ENCODE measurements around the gene NEURL1B.

NEURL1B gene

GRCh38 chr5:172624083-172624995, 16.7 kb upstream of the NEURL1B start:
- ATAC-seq (no peak), DNase-seq (no peak)
- peaks cover 5% of the 10 kb centered on the region for H3K4me1 Mint-ChIP-seq
- no peaks in the 10 kb centered on the region for H3K9me3 Mint-ChIP-seq
- peak overlapping the region in 1 of 2 donors; percentile 27 for H3K27ac Mint-ChIP-seq
- H3K4me3 Mint-ChIP-seq, result no peak overlapping the region
- H3K27me3 Mint-ChIP-seq, result no peaks in the 10 kb centered on the region

DNA sequence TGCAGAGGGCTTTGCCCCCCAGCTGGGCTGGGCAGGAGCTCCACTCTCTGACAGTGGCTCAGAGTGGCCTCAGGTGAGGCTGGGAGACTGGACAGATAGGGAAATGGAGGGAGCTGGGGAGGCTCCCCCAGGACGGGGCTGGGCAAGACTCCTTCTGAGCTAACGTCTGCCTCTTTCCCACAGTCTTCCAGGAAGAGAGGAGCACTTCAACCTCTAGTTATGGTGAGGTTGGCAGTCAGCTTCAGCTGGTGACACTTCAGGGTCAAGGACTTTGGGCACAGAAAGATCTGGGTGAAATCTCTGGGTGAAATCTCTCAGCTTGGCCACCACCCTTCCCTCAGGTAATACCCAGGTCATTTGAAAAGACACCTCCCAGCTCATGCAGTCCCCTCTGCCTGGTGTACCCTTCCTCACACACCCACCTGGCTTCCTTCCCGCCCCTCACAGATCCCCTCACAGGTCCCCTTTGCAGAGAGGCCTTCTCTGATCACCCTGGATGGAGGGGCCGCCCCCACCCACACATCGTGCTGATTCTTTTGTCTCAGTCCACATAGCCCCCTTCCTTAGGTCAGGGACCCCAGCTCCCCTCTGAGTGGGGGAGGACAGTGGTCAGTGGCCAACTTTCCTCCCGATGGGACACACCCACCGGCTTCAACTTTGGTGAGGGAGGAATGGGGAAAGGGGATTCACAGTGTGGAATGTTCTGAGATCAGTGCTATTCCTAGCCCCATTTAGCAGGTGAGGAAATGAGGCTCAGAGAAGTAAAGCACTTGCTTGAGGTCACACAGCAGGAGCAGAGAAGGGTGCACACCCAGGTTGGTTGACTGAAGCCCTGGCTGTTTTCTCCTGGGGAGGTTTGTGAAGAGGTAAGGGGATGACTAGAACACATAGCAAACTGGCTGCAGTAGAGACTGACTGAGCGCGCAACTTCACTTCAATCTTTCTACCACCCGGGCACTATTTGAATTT, 15.8 kb upstream of the NEURL1B start:
- ATAC-seq (no peak), DNase-seq (no peak)
- peaks cover 5% of the 10 kb centered on the region for H3K4me1 Mint-ChIP-seq
- H3K4me3 Mint-ChIP-seq, result no peak overlapping the region
- no peaks in the 10 kb centered on the region for H3K27me3 Mint-ChIP-seq
- H3K27ac Mint-ChIP-seq, result peak overlapping the region in 1 of 2 donors; percentile 43
- no peaks in the 10 kb centered on the region for H3K9me3 Mint-ChIP-seq

DNA sequence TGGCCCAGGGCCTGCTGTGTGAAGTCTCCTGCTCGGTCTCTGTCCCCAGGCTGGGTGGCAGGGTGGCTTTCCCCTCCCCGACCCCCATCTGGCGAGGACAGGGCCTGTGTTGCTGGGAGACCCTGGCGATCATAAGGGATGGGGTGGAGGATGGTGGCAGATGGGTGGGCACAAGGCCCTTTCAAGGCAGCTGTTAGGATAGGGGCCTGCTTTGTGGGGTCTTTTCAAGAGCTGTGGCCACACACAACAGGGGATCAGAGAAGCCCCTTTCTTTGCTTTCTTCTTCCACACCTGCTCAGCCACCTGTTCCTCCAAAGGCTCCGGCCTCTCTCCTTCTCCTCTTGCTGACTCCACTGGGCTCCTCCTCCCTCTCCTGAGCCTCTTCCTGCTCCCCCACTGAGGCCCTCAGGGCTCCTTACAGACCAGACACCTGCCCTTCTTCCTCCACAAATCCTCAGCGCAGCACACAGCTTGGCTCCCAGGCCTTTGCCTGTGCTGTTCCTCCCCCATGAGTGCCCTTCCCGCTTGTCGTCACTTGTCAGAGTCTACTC, 15.0 kb upstream of the NEURL1B start:
- ATAC-seq (no peak), DNase-seq (no peak)
- H3K27ac Mint-ChIP-seq, result peak overlapping the region in 1 of 2 donors; percentile 66
- H3K4me3 Mint-ChIP-seq, result no peak overlapping the region
- H3K4me1 Mint-ChIP-seq, result peaks cover 5% of the 10 kb centered on the region
- no peaks in the 10 kb centered on the region for H3K27me3 Mint-ChIP-seq
- H3K9me3 Mint-ChIP-seq, result no peaks in the 10 kb centered on the region

- Mint-ChIP-seq H3K4me1 (peaks cover 5% of the 10 kb centered on the region), H3K4me3 (no peak overlapping the region), H3K27me3 (no peaks in the 10 kb centered on the region), H3K27ac (no peak overlapping the region), H3K9me3 (no peaks in the 10 kb centered on the region)
- ATAC-seq, result no peak
- DNase-seq, result no peak
Measured at GRCh38 chr5:172630082-172630481, 11.0 kb upstream of the NEURL1B start.

DNA sequence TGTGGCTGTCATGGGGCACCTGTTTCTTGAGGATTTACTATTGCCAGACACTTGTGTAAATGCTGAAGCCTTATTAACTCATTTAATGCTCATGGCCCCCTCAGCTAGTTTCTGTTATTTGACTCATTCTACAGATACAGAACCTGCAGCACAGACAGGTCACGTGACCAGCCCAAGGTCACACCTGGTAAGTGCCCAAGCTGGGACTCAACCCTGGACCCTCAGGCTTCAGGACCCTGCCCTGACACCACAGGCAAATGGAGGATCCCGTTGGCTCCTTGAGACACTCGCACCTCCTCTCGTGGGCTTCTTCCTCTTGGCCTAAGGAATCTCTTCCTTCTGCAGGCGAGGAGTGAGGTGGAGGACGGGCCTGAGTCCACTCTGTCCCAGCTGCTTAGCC, 10.6 kb upstream of the NEURL1B start:
- no peak for ATAC-seq
- H3K4me3 Mint-ChIP-seq, result no peak overlapping the region
- H3K9me3 Mint-ChIP-seq, result no peaks in the 10 kb centered on the region
- peak overlapping the region in 1 of 2 donors; percentile 41 for H3K27ac Mint-ChIP-seq
- no peak for DNase-seq
- H3K4me1 Mint-ChIP-seq, result peaks cover 1% of the 10 kb centered on the region
- no peaks in the 10 kb centered on the region for H3K27me3 Mint-ChIP-seq

DNA sequence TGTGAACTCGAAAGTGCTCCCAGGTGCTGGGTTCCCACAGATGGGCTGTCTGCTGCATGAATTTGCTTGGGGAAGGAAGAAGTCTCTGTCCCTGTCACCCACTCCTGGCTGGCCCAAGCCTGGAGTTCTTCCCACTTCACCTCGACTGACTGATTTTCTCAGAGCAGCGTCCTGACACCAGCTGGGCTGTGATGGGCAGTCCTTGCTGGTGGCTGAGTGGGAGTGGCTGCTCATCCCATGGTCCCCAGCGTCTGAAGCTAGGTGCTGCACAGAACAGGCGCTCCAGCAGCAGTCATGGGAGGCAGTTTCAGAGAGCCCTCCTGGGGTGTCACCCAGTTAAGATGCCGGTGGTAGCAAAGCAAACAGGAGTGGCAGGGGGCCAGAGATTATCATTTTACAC, 10.1 kb upstream of the NEURL1B start:
- H3K9me3 Mint-ChIP-seq, result no peaks in the 10 kb centered on the region
- no peak for DNase-seq
- no peak overlapping the region for H3K27ac Mint-ChIP-seq
- ATAC-seq, result no peak
- no peaks in the 10 kb centered on the region for H3K4me1 Mint-ChIP-seq
- no peak overlapping the region for H3K4me3 Mint-ChIP-seq
- no peaks in the 10 kb centered on the region for H3K27me3 Mint-ChIP-seq

DNA sequence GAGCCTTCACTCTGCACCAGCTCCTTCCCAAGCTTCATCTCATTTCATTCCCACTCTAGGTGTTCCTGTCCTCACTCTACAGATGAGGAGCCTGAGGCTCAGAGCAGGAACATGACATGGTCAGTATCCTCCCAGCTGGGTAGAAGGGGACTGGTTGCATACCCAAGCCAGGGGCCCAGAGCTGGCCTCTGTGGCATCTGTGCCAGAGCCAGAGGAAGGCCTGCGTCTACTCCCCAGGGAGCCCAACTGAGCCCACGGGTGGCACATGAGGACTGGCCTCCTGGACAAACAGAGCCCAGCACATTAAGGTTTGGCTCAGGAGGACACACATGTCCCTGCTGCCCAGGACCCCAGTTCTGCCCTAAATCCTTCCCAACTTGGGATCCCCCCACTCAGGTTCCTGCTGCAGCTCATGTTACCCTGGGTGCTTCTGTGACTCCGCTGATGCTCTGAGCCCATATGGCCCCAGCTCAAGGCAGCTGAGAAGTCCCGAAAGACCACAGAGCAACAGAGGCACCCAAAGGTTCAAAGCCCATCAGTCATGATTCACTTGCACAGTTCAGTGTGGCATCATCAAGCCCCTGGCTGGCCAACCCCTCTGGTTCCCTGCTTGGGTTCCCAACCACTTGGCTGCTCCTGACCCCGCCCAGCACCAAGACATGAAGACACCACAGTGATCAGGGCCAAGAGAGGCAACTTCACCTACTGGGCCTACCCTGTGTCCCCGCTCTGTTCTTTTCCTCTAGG, 8.5 kb upstream of the NEURL1B start:
- no peak for DNase-seq
- no peaks in the 10 kb centered on the region for H3K4me1 Mint-ChIP-seq

DNA sequence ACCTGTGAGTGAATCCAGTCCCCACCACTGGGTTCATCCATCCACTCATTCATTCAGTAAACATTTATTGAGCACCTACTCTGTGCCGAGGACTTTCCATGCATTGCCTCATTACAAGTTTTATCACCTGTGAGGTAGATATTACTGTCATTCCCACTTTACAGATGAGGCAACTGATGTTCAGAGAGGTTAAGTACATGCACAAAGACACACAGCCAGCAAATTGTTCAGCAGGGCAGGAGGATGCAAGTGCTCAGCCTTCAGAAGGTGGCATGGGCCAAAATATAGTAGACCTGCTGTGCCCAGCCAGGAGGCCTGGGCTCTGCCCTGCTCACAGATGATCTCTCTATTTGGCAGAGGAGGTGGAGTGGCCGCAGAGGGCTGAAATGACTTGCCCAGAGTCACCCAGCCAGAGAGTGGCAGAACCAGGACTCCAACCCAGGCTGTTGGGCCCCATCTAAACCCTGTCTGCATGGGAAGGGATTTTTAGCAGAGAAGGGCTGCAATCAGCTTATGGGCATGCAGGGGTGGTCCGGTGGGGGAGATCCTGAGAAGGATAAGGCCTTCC, 7.6 kb upstream of the NEURL1B start:
- Mint-ChIP-seq H3K27me3 (peaks cover 11% of the 10 kb centered on the region), H3K4me3 (no peak overlapping the region), H3K9me3 (no peaks in the 10 kb centered on the region), H3K27ac (no peak overlapping the region), H3K4me1 (no peaks in the 10 kb centered on the region)
- DNase-seq (no peak), ATAC-seq (no peak)

More for the DNA sequence above, 8.5 kb upstream of the NEURL1B start:
- Mint-ChIP-seq H3K27me3 (peaks cover 3% of the 10 kb centered on the region), H3K27ac (no peak overlapping the region), H3K4me3 (no peak overlapping the region), H3K9me3 (no peaks in the 10 kb centered on the region)
- no peak for ATAC-seq

DNA sequence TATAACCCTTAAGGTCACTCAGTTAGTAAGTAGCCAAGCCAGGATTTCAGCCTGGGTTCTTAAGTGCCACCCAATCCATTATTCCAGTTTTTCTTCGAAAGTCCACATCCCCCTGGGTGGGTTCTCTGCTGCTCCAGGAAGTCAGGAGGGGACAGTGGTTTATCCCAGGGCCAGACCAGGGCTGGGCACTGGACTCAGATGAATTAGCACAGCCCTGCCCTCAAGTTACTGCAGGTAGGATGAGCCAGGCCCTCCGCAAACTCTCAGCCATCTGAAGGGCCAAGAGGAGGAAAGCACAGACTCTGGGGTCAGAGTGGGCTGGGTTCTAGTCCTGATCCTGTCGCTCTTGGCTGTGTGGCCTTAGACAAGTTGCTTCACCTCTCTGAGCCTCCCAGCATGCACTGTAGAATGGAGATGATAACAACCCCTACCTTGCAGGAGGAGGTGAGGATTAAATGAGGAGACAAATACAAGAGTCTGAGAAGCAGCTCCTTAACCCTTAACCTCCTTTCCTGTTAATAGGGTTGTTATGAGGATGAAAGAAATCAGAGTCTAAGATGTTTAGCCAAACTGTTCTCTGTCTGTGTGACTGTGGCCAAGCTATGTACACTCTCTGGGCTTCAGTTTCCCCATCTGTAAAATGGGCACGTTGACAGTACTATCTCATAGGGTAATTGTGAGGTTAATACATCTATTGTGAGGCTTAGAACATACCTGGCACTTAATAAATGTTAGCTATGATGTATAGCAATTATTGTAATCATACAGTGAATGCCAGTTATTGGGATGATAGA, 6.8 kb upstream of the NEURL1B start:
- Mint-ChIP-seq H3K4me1 (no peaks in the 10 kb centered on the region), H3K9me3 (no peaks in the 10 kb centered on the region), H3K27me3 (peaks cover 15% of the 10 kb centered on the region), H3K4me3 (no peak overlapping the region), H3K27ac (no peak overlapping the region)
- DNase-seq, result no peak
- ATAC-seq, result no peak

- H3K4me1 Mint-ChIP-seq, result no peaks in the 10 kb centered on the region
- peaks cover 22% of the 10 kb centered on the region for H3K27me3 Mint-ChIP-seq
- DNase-seq, result no peak
- no peak overlapping the region for H3K27ac Mint-ChIP-seq
- H3K9me3 Mint-ChIP-seq, result no peaks in the 10 kb centered on the region
- ATAC-seq, result no peak
- H3K4me3 Mint-ChIP-seq, result no peak overlapping the region
Measured at GRCh38 chr5:172635038-172635437, 6.0 kb upstream of the NEURL1B start.

GRCh38 chr5:172636279-172637050, 4.6 kb upstream of the NEURL1B start:
- Mint-ChIP-seq H3K27me3 (peaks cover 30% of the 10 kb centered on the region), H3K27ac (no peak overlapping the region), H3K9me3 (no peaks in the 10 kb centered on the region), H3K4me3 (no peak overlapping the region), H3K4me1 (peaks cover 6% of the 10 kb centered on the region)
- no peak for DNase-seq
- no peak for ATAC-seq

GRCh38 chr5:172637110-172637580, 3.9 kb upstream of the NEURL1B start:
- Mint-ChIP-seq H3K27ac (no peak overlapping the region), H3K4me1 (peaks cover 6% of the 10 kb centered on the region), H3K9me3 (no peaks in the 10 kb centered on the region), H3K27me3 (peaks cover 36% of the 10 kb centered on the region), H3K4me3 (no peak overlapping the region)
- DNase-seq (no peak), ATAC-seq (peak; percentile 19)

GRCh38 chr5:172637740-172638139, 3.3 kb upstream of the NEURL1B start:
- DNase-seq, result no peak
- ATAC-seq, result no peak
- Mint-ChIP-seq H3K4me3 (no peak overlapping the region), H3K9me3 (no peaks in the 10 kb centered on the region), H3K27me3 (peaks cover 42% of the 10 kb centered on the region), H3K4me1 (peaks cover 6% of the 10 kb centered on the region), H3K27ac (no peak overlapping the region)

Data from stimulated activated naive CD8-positive, alpha-beta T cell treated with anti-CD3 and anti-CD28 coated beads, Interleukin-15, amount 100 ng/mL, for 72 hours (primary cell).